ENCODE results near the gene PHLDB3.

DNA sequence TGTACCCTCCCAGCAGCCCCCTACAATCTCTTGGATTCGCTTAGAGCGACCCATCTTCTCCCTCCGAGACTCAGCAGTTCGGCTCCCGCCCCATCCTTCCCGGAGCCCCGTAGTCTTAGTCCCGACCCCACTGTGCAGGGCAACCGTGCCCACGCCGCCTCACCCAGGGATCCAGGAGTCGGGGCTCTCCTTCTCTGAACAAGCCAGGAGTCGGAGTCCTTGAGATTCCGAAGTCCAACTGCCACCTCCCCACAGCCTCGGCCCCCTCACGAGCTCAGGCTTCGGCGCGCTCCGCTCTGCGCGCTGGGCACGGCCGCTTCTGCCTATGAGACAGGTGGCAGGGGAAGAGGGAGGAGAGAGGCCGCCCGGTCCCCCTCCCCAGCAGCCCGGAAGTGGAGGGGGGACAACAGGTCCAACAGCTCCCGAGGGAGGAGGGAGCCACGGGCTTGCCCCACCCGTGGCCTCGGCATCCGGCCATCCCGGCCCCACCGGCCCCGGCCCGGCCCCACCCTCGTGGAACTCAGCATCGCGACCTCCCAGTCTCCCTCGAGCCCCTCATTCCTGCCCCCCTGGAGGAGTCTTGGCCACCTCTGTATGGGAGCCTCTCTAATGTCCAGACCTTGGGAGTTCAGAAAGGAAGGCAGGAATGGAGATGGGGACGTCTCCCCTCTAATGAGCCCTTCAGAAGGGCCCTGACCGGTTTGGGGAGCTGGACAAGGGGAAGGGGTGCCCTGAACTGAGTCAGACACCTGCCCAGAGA is at the start of gene PHLDB3:
- TF ChIP-seq, protein P1, sequence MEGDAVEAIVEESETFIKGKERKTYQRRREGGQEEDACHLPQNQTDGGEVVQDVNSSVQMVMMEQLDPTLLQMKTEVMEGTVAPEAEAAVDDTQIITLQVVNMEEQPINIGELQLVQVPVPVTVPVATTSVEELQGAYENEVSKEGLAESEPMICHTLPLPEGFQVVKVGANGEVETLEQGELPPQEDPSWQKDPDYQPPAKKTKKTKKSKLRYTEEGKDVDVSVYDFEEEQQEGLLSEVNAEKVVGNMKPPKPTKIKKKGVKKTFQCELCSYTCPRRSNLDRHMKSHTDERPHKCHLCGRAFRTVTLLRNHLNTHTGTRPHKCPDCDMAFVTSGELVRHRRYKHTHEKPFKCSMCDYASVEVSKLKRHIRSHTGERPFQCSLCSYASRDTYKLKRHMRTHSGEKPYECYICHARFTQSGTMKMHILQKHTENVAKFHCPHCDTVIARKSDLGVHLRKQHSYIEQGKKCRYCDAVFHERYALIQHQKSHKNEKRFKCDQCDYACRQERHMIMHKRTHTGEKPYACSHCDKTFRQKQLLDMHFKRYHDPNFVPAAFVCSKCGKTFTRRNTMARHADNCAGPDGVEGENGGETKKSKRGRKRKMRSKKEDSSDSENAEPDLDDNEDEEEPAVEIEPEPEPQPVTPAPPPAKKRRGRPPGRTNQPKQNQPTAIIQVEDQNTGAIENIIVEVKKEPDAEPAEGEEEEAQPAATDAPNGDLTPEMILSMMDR (conservative IDR thresholded peaks at IDR 0.05; ENCODE audit: low read depth, low read length) = no peak
- TF ChIP-seq, protein P2, sequence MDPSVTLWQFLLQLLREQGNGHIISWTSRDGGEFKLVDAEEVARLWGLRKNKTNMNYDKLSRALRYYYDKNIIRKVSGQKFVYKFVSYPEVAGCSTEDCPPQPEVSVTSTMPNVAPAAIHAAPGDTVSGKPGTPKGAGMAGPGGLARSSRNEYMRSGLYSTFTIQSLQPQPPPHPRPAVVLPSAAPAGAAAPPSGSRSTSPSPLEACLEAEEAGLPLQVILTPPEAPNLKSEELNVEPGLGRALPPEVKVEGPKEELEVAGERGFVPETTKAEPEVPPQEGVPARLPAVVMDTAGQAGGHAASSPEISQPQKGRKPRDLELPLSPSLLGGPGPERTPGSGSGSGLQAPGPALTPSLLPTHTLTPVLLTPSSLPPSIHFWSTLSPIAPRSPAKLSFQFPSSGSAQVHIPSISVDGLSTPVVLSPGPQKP (IDR thresholded peaks at IDR 0.05; ENCODE audit: borderline replicate concordance, low read depth, low read length) = no peak
- TF ChIP-seq NFE2L2 (IDR thresholded peaks at IDR 0.05; ENCODE audit: low read depth, low read length) (no peak), POLR2A (IDR thresholded peaks at IDR 0.05; ENCODE audit: low read depth, low read length) (no peak), CEBPB (IDR thresholded peaks at IDR 0.05; ENCODE audit: low read depth, low read length) (no peak), MXI1 (IDR thresholded peaks at IDR 0.05; ENCODE audit: borderline replicate concordance, low read depth, low read length) (no peak), FOS (IDR thresholded peaks at IDR 0.05; ENCODE audit: low read depth, low read length) (no peak), BHLHE40 (IDR thresholded peaks at IDR 0.05; ENCODE audit: low read depth, low read length) (no peak), RAD21 (IDR thresholded peaks at IDR 0.05; ENCODE audit: low read length) (no peak), RCOR1 (IDR thresholded peaks at IDR 0.05; ENCODE audit: insufficient replicate concordance, low read length) (no peak), RFX5 (IDR thresholded peaks at IDR 0.05; ENCODE audit: low read depth, low read length) (no peak), MAZ (IDR thresholded peaks at IDR 0.05; ENCODE audit: borderline replicate concordance, low read depth, low read length) (peak; percentile 5; the same call in 1 of the 2 replicates), MAFK (IDR thresholded peaks at IDR 0.05; ENCODE audit: low read depth, low read length) (no peak)
